ENCODE results near the gene FMN1.

Gene FMN1, protein sequence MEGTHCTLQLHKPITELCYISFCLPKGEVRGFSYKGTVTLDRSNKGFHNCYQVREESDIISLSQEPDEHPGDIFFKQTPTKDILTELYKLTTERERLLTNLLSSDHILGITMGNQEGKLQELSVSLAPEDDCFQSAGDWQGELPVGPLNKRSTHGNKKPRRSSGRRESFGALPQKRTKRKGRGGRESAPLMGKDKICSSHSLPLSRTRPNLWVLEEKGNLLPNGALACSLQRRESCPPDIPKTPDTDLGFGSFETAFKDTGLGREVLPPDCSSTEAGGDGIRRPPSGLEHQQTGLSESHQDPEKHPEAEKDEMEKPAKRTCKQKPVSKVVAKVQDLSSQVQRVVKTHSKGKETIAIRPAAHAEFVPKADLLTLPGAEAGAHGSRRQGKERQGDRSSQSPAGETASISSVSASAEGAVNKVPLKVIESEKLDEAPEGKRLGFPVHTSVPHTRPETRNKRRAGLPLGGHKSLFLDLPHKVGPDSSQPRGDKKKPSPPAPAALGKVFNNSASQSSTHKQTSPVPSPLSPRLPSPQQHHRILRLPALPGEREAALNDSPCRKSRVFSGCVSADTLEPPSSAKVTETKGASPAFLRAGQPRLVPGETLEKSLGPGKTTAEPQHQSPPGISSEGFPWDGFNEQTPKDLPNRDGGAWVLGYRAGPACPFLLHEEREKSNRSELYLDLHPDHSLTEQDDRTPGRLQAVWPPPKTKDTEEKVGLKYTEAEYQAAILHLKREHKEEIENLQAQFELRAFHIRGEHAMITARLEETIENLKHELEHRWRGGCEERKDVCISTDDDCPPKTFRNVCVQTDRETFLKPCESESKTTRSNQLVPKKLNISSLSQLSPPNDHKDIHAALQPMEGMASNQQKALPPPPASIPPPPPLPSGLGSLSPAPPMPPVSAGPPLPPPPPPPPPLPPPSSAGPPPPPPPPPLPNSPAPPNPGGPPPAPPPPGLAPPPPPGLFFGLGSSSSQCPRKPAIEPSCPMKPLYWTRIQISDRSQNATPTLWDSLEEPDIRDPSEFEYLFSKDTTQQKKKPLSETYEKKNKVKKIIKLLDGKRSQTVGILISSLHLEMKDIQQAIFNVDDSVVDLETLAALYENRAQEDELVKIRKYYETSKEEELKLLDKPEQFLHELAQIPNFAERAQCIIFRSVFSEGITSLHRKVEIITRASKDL (N-terminal part only)

DNA sequence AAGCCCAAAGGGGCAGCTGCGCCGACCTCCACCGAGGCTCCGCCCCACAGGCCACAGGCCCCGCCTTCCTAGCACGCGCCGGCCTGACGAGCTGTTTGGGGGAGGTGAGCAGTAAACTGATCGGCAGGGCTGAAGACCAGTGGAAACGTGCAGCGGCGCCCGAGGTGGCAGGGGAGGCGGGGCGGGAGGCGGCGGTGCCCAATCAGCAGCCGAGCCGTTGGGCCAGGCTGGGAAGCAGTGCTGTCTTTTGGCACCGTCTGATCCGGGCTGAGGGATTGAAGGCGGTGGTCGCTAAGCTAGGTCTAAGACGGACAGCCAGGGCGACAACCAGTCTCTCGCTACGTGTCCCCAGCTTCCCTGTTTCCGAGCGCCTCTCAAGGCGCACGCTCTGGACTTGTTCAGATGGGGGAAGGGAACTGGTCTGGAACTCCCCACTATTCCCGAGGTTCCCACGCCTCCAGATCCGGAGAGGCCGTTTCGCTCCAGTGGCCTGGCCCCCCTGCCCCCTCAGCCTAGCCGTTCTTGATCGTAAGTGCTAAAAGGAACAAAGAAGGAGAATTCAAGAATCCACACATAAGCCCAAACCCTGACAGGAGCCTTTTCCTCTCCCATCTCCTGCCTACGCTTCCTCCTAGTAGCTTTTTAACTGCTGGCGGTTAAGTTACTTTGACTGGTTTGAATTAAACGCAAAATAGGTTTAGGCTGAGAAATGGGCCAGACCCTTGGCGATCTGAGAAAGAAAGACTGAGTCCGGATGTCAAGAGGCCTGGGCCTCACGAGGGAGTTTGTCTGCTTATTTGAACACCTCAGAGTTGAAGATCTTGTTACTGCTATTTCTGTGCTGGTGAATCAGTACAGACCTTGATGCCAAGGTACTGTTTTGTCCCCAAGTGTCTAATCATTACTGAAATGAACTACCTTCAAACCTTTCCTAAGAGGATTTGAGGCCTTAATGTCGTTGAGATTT, at the start of gene FMN1:
Gene FMN1 (minus strand): TSS at position 11 of the 967 bp plus-strand sequence. CDS start 39,800 bp downstream, outside the sequence.
- DNase-seq (ENCODE audit: low spot score) = peak; percentile 93

DNA sequence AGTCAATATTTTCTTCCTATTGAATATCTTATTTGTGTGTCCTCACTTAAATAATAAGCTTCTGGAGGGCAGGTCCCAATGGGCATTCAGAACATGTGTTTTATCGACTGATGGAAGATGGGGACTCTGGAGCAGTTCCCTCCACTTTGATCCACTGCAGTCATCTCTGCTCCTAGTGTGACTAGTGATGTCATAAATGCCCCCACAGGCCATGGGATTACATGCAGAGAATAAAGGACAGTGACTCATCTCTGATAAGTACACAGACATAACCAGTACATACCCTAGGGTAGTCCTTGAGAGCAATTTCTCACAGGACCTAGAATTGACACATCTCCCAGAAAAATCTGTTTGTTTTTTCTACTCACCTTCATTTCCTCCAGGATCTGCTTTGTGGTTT, 49.4 kb upstream of the FMN1 start:
- DNase-seq (ENCODE audit: low spot score) = no peak

- DNase-seq (ENCODE audit: low spot score) = no peak
Observed at GRCh38 chr15:33243393-33243792, 48.9 kb upstream of the FMN1 start.

- DNase-seq (ENCODE audit: low spot score) = no peak
Observed at GRCh38 chr15:33242669-33243191, 48.2 kb upstream of the FMN1 start.

DNA sequence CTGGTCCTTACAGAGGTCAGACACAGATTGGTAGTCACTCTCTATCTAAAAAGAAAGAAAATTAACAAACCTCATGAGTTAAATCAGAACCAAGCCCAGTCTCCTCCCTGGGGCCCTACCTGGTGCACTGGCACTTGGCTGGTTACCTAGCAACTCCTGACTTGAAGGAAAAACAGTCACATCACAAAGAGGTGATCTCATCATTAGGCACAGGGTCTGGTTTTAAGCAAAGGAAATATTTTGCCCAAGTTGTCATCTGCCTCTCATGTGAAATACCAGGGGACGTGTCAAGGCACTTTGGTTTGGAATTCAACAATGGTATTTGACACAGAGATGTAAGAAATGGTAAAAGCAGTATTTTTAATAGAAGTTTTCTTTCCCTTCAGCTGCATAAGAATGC, 47.7 kb upstream of the FMN1 start:
- no peak for DNase-seq (ENCODE audit: low spot score)

- no peak for DNase-seq (ENCODE audit: low spot score)
Observed at GRCh38 chr15:33236841-33237509, 42.5 kb upstream of the FMN1 start.

- peak; percentile 11 for DNase-seq (ENCODE audit: low spot score)
Observed at GRCh38 chr15:33234020-33234461, 39.5 kb upstream of the FMN1 start.

- no peak for DNase-seq (ENCODE audit: low spot score)
Observed at GRCh38 chr15:33226559-33227181, 32.2 kb upstream of the FMN1 start.

DNA sequence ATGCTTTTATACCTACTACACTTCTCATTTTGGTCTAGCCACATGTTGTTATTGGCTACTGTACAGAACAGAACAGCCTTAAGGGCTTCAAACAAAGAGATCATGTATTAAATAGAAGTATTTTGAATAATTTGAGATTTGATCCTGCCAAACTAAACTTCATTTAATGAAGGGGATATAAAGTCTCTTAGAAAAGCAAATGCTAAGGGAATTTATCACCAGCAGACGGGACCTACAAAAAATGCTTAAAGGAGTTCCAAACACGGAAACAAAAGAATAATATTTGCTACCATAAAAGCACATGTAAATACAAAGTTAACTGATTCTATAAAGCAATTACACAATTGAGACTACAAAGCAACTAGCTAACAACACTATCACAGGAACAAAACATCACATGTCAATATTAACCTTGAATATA, 23.6 kb upstream of the FMN1 start:
- no peak for DNase-seq (ENCODE audit: low spot score)

GRCh38 chr15:33215941-33216872, 21.7 kb upstream of the FMN1 start:
- no peak for DNase-seq (ENCODE audit: low spot score)

GRCh38 chr15:33211176-33211808, 16.8 kb upstream of the FMN1 start:
- DNase-seq (ENCODE audit: low spot score) = no peak

- DNase-seq (ENCODE audit: low spot score) = no peak
Observed at GRCh38 chr15:33209575-33210481, 15.3 kb upstream of the FMN1 start.

GRCh38 chr15:33207646-33208045, 13.1 kb upstream of the FMN1 start:
- DNase-seq (ENCODE audit: low spot score) = no peak

- no peak for DNase-seq (ENCODE audit: low spot score)
Observed at GRCh38 chr15:33206366-33206765, 11.9 kb upstream of the FMN1 start.

- DNase-seq (ENCODE audit: low spot score) = no peak
Observed at GRCh38 chr15:33204926-33205325, 10.4 kb upstream of the FMN1 start.

- DNase-seq (ENCODE audit: low spot score) = no peak
Observed at GRCh38 chr15:33204087-33204486, 9.6 kb upstream of the FMN1 start.
